HepG2 (cell line): Measurements from ENCODE around the gene SELENOW. TPM values are rescaled to one million over a fixed set of nuclear protein-coding genes. Genes with fewer than 3 reads are reported as not detected.

Source experiments
- AHR ChIP-seq: IDR thresholded peaks from 2 replicates; pipeline ENCODE4 v1.6.1; 2018; ENCODE audit warnings: missing genetic modification reagents, missing compliant biosample characterization
- EHMT2 ChIP-seq: fragments of 200-600 bp; sonication (generic); IDR thresholded peaks from 2 replicates; pipeline ENCODE4 v1.7.0; 2017; ENCODE audit warnings: antibody characterized with exemption, low read depth, low read length, borderline replicate concordance
- FOXP1 ChIP-seq, 2 experiments: fragments of 450-650 bp in 1 of 2; IDR thresholded peaks; 2 replicates each; pipeline ENCODE4 v1.6.1; 2017 to 2018; ENCODE audit warnings: antibody characterized with exemption in 1 of 2
- HNF4G ChIP-seq, 2 experiments: sonication (generic) in 1 of 2; formaldehyde crosslinking in 1 of 2; IDR thresholded peaks; 2 replicates each; pipeline versions ENCODE4 v1.4.0 to v1.6.1; 2011 to 2020; ENCODE audit warnings: borderline replicate concordance in 2 of 2, low read depth in 2 of 2, mild to moderate bottlenecking in 2 of 2, low read length in 1 of 2, missing genetic modification reagents in 1 of 2, moderate library complexity in 1 of 2
- HNRNPUL1 ChIP-seq: fragments of 200-400 bp; formaldehyde crosslinking; IDR thresholded peaks from 2 replicates; pipeline ENCODE4 v1.6.1; 2017; ENCODE audit warnings: low read depth, mild to moderate bottlenecking, low read length, moderate library complexity
- HOXD1 ChIP-seq: sonication (generic); formaldehyde crosslinking; IDR thresholded peaks from 2 replicates; pipeline ENCODE4 v1.5.0; 2020; ENCODE audit warnings: missing genetic modification reagents
- KLF11 ChIP-seq: IDR thresholded peaks from 2 replicates; pipeline ENCODE4 v1.6.1; 2016; ENCODE audit warnings: missing compliant biosample characterization
- POLR2A ChIP-seq, 2 experiments: IDR thresholded peaks; 2 replicates each; pipeline ENCODE4 v1.6.1; 2011; ENCODE audit warnings: low read depth in 2 of 2, low read length in 2 of 2, mild to moderate bottlenecking in 1 of 2, moderate library complexity in 1 of 2; ENCODE audit not compliant: insufficient read depth in 1 of 2
- RARG ChIP-seq: sonication (generic); formaldehyde crosslinking; IDR thresholded peaks from 2 replicates; pipeline ENCODE4 v1.4.0; 2020; ENCODE audit warnings: low read depth, mild to moderate bottlenecking, missing genetic modification reagents
- RXRA ChIP-seq: sonication (generic); formaldehyde crosslinking; IDR thresholded peaks from 2 replicates; pipeline ENCODE4 v1.5.1; 2020; ENCODE audit warnings: missing genetic modification reagents
- SAFB2 ChIP-seq: sonication (generic); formaldehyde crosslinking; IDR thresholded peaks from 2 replicates; pipeline ENCODE4 v1.5.1; 2020; ENCODE audit warnings: missing genetic modification reagents, low read depth, mild to moderate bottlenecking, borderline replicate concordance
- SCMH1 ChIP-seq: sonication (generic); formaldehyde crosslinking; IDR thresholded peaks from 2 replicates; pipeline ENCODE4 v1.9.0; 2021; ENCODE audit warnings: missing genetic modification reagents, mild to moderate bottlenecking, borderline replicate concordance
- SMC3 ChIP-seq: IDR thresholded peaks from 2 replicates; pipeline ENCODE4 v1.6.1; 2011; ENCODE audit warnings: low read length, improper control_type of control experiment
- SMYD3 ChIP-seq: sonication (generic); formaldehyde crosslinking; IDR thresholded peaks from 2 replicates; pipeline ENCODE4 v1.8.1; 2023; ENCODE audit warnings: mild to moderate bottlenecking, missing genetic modification reagents
- TARDBP ChIP-seq: sonication (generic); formaldehyde crosslinking; IDR thresholded peaks from 2 replicates; pipeline ENCODE4 v1.8.0; 2022; ENCODE audit warnings: mild to moderate bottlenecking, missing genetic modification reagents
- ZBTB7A ChIP-seq: sonication (generic); formaldehyde crosslinking; IDR thresholded peaks from 2 replicates; pipeline ENCODE4 v1.8.0; 2022; ENCODE audit warnings: mild to moderate bottlenecking, missing genetic modification reagents
- ZMYM4 ChIP-seq: sonication (generic); formaldehyde crosslinking; IDR thresholded peaks from 2 replicates; pipeline ENCODE4 v1.8.1; 2023; ENCODE audit warnings: mild to moderate bottlenecking, missing genetic modification reagents
- ZNF337 ChIP-seq: sonication (generic); formaldehyde crosslinking; IDR thresholded peaks from 2 replicates; pipeline ENCODE4 v1.5.1; 2020; ENCODE audit warnings: missing genetic modification reagents, low read depth, mild to moderate bottlenecking, borderline replicate concordance
- ZNF367 ChIP-seq: sonication (generic); formaldehyde crosslinking; IDR thresholded peaks from 2 replicates; pipeline ENCODE4 v1.4.0; 2020; ENCODE audit warnings: missing genetic modification reagents, borderline replicate concordance
- ZNF496 ChIP-seq: sonication (generic); formaldehyde crosslinking; IDR thresholded peaks from 2 replicates; pipeline ENCODE4 v1.8.1; 2023; ENCODE audit warnings: mild to moderate bottlenecking, moderate library complexity, missing genetic modification reagents; ENCODE audit not compliant: insufficient replicate concordance
- ZZZ3 ChIP-seq: sonication (generic); formaldehyde crosslinking; IDR thresholded peaks from 2 replicates; pipeline ENCODE4 v1.4.0; 2020; ENCODE audit warnings: missing genetic modification reagents, mild to moderate bottlenecking, borderline replicate concordance
- polyA plus RNA-seq, 8 experiments: library from polyadenylated mRNA; depleted of rRNA in 3 of 8; stranded (reverse) in 7 of 8; unstranded in 1 of 8; fragments of >200 nt; fragmentation: Illumina TruSeq in 4 of 8; extraction: Trizol in 4 of 8; gene quantifications; 2 replicates each; pipeline versions ENCODE4 v1.2.1 to v1.2.3, GENCODE V29; 2011 to 2016; ENCODE audit warnings: low read depth in 4 of 8, missing spikeins in 1 of 8, mixed read lengths in 1 of 8; ENCODE audit not compliant: insufficient read depth in 1 of 8
- total RNA-seq, 5 experiments: library from RNA; depleted of rRNA; stranded (reverse); fragments of >200 nt; fragmentation: Illumina TruSeq; extraction: Trizol; gene quantifications; 2 replicates each; pipeline ENCODE4 v1.2.3, GENCODE V29; 2016; ENCODE audit warnings: low read depth in 1 of 5
- TF ChIP-seq, protein P1 (sequence below): sonication (generic); formaldehyde crosslinking; IDR thresholded peaks from 2 replicates; pipeline ENCODE4 v1.5.0; 2020; ENCODE audit warnings: mild to moderate bottlenecking, missing genetic modification reagents, borderline replicate concordance

Gene SELENOW
- total and polyA plus RNA-seq, 2 of the 13 experiments (the other 11 are each of a cell fraction or from before 2014, with no cell fraction given): 50.3 to 64.7 TPM

DNA sequence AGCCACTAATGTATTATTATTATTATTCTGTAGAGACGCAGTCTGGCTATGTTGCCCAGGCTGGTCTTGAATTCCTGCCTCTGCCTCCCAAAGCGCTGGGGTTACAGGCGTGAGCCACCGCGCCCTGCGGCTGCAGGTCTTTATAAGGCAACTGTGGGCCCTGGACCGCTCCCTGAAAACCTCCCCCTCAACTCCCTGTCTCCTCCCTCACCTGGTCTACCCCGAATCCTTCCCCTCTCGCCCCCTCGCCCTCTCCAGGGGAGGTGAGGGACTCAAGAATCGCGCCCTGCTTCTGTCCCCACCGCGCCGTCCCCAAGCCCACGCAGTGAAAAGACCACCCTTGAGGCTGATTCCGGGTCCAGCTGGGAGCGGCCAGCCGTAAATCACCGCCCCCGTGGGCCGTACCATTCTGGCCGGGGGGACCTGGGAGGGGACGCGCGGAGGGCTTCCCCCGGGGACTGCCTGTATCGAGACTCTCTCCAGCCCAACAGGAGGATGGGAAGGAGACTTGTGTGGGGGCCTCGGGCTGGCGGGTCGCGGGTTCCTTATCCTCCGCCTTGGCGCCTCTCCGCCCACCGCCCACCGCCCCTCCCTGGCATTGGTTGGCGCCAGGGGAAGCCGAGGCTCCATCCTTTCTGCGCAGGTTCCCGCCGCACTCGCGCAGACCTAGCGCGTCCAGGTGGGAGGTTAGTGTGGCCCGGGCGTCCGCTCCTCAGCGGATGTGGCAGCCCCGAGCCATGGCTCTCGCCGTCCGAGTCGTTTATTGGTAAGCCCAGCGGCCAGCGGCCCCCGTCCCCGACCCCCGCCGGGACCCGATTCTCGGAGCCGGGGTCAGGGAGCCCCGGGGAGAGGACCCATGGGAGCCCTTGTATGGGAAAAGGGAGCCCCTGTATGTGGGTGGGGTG is at the start of gene SELENOW (continued):
- peak; percentile 73 for TF ChIP-seq RXRA (CRISPR knock-in tag)
- TF ChIP-seq AHR (CRISPR knock-in tag): no peak; the same call in 1 of the 2 replicates
- TF ChIP-seq HOXD1 (CRISPR knock-in tag): peak; percentile 78; the same call in 1 of the 2 replicates
- TF ChIP-seq, protein P1, sequence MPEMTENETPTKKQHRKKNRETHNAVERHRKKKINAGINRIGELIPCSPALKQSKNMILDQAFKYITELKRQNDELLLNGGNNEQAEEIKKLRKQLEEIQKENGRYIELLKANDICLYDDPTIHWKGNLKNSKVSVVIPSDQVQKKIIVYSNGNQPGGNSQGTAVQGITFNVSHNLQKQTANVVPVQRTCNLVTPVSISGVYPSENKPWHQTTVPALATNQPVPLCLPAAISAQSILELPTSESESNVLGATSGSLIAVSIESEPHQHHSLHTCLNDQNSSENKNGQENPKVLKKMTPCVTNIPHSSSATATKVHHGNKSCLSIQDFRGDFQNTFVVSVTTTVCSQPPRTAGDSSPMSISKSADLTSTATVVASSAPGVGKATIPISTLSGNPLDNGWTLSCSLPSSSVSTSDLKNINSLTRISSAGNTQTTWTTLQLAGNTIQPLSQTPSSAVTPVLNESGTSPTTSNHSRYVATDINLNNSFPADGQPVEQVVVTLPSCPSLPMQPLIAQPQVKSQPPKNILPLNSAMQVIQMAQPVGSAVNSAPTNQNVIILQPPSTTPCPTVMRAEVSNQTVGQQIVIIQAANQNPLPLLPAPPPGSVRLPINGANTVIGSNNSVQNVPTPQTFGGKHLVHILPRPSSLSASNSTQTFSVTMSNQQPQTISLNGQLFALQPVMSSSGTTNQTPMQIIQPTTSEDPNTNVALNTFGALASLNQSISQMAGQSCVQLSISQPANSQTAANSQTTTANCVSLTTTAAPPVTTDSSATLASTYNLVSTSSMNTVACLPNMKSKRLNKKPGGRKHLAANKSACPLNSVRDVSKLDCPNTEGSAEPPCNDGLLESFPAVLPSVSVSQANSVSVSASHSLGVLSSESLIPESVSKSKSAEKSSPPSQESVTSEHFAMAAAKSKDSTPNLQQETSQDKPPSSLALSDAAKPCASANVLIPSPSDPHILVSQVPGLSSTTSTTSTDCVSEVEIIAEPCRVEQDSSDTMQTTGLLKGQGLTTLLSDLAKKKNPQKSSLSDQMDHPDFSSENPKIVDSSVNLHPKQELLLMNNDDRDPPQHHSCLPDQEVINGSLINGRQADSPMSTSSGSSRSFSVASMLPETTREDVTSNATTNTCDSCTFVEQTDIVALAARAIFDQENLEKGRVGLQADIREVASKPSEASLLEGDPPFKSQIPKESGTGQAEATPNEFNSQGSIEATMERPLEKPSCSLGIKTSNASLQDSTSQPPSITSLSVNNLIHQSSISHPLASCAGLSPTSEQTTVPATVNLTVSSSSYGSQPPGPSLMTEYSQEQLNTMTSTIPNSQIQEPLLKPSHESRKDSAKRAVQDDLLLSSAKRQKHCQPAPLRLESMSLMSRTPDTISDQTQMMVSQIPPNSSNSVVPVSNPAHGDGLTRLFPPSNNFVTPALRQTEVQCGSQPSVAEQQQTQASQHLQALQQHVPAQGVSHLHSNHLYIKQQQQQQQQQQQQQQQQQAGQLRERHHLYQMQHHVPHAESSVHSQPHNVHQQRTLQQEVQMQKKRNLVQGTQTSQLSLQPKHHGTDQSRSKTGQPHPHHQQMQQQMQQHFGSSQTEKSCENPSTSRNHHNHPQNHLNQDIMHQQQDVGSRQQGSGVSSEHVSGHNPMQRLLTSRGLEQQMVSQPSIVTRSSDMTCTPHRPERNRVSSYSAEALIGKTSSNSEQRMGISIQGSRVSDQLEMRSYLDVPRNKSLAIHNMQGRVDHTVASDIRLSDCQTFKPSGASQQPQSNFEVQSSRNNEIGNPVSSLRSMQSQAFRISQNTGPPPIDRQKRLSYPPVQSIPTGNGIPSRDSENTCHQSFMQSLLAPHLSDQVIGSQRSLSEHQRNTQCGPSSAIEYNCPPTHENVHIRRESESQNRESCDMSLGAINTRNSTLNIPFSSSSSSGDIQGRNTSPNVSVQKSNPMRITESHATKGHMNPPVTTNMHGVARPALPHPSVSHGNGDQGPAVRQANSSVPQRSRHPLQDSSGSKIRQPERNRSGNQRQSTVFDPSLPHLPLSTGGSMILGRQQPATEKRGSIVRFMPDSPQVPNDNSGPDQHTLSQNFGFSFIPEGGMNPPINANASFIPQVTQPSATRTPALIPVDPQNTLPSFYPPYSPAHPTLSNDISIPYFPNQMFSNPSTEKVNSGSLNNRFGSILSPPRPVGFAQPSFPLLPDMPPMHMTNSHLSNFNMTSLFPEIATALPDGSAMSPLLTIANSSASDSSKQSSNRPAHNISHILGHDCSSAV (CRISPR knock-in tag): 0 out of 2 replicates have a peak, but pooled peaks have one; percentile 60
- TF ChIP-seq POLR2A (IDR thresholded peaks at IDR 0.05; ENCODE audit: insufficient read depth in 1 of 2, low read depth in 2 of 2, low read length in 2 of 2): peak; percentile 82 to 98
- TF ChIP-seq HNRNPUL1: no peak
- no peak for TF ChIP-seq KLF11 (CRISPR knock-in tag)
- no peak; the same call in 1 of the 2 replicates for TF ChIP-seq SMYD3 (CRISPR knock-in tag)
- TF ChIP-seq SAFB2 (CRISPR knock-in tag): no peak
- 0 out of 2 replicates have a peak, but pooled peaks have one; percentile 19 for TF ChIP-seq ZMYM4
- TF ChIP-seq ZNF367 (CRISPR knock-in tag): 0 out of 2 replicates have a peak, but pooled peaks have one; percentile 9
- peak; percentile 89 for TF ChIP-seq ZBTB7A (CRISPR knock-in tag)
- TF ChIP-seq FOXP1 (IDR thresholded peaks at IDR 0.05): no peak
- no peak for TF ChIP-seq FOXP1 (CRISPR knock-in tag; IDR thresholded peaks at IDR 0.05)
- no peak for TF ChIP-seq ZZZ3 (CRISPR knock-in tag)
- TF ChIP-seq ZNF337 (CRISPR knock-in tag): no peak
- TF ChIP-seq TARDBP (CRISPR knock-in tag): no peak
- no peak for TF ChIP-seq HNF4G (IDR thresholded peaks at IDR 0.05; ENCODE audit: borderline replicate concordance, low read depth, low read length)
- no peak for TF ChIP-seq HNF4G (CRISPR knock-in tag; IDR thresholded peaks at IDR 0.05; ENCODE audit: borderline replicate concordance, low read depth)
- no peak for TF ChIP-seq EHMT2
- TF ChIP-seq RARG (CRISPR knock-in tag): no peak
- TF ChIP-seq SCMH1: no peak
- no peak for TF ChIP-seq SMC3
- no peak for TF ChIP-seq ZNF496
